Measurements from ENCODE around the gene GAL3ST3.
"Not testable (repeated sequence)": the region's sequence is repeated elsewhere in the genome, so short reads cannot be mapped to it uniquely, and the experiment has no call there.

The GAL3ST3 gene

GRCh38 chr11:66048547-66049323 lies at the start of gene GAL3ST3:
TSS of gene GAL3ST3 (minus strand) at chr11:66049161. CDS start at chr11:66045415, 3,746 bp downstream.
- DNase-seq (ENCODE audit: low read depth) = no peak

- DNase-seq (ENCODE audit: low read depth) = not testable (repeated sequence)
Observed at GRCh38 chr11:66092125-66092524, 43.2 kb upstream of the GAL3ST3 start.

- no peak for DNase-seq (ENCODE audit: low read depth)
Observed at GRCh38 chr11:66090288-66090687, 41.3 kb upstream of the GAL3ST3 start.

- no peak for DNase-seq (ENCODE audit: low read depth)
Observed at GRCh38 chr11:66089067-66089466, 40.1 kb upstream of the GAL3ST3 start.

- no peak for DNase-seq (ENCODE audit: low read depth)
Observed at GRCh38 chr11:66087148-66087908, 38.4 kb upstream of the GAL3ST3 start.

GRCh38 chr11:66084821-66085475 lies 36.0 kb upstream of the GAL3ST3 start:
- no peak for DNase-seq (ENCODE audit: low read depth)

GRCh38 chr11:66083767-66084166 lies 34.8 kb upstream of the GAL3ST3 start:
- DNase-seq (ENCODE audit: low read depth) = no peak

GRCh38 chr11:66082946-66083698 lies 34.2 kb upstream of the GAL3ST3 start:
- no peak for DNase-seq (ENCODE audit: low read depth)

GRCh38 chr11:66081505-66081904 lies 32.5 kb upstream of the GAL3ST3 start:
- DNase-seq (ENCODE audit: low read depth) = peak; percentile 53

- DNase-seq (ENCODE audit: low read depth) = peak; percentile 67
Observed at GRCh38 chr11:66080055-66080817, 31.3 kb upstream of the GAL3ST3 start.

GRCh38 chr11:66078949-66079348 lies 30.0 kb upstream of the GAL3ST3 start:
- not testable (repeated sequence) for DNase-seq (ENCODE audit: low read depth)

- no peak for DNase-seq (ENCODE audit: low read depth)
Observed at GRCh38 chr11:66077927-66078326, 29.0 kb upstream of the GAL3ST3 start.

- no peak for DNase-seq (ENCODE audit: low read depth)
Observed at GRCh38 chr11:66076561-66076960, 27.6 kb upstream of the GAL3ST3 start.

GRCh38 chr11:66075273-66075672 lies 26.3 kb upstream of the GAL3ST3 start:
- DNase-seq (ENCODE audit: low read depth) = no peak

- no peak for DNase-seq (ENCODE audit: low read depth)
Observed at GRCh38 chr11:66073669-66074068, 24.7 kb upstream of the GAL3ST3 start.

GRCh38 chr11:66072518-66072917 lies 23.6 kb upstream of the GAL3ST3 start:
- DNase-seq (ENCODE audit: low read depth) = no peak

- no peak for DNase-seq (ENCODE audit: low read depth)
Observed at GRCh38 chr11:66072081-66072480, 23.1 kb upstream of the GAL3ST3 start.

- DNase-seq (ENCODE audit: low read depth) = no peak
Observed at GRCh38 chr11:66071381-66071801, 22.4 kb upstream of the GAL3ST3 start.

- DNase-seq (ENCODE audit: low read depth) = no peak
Observed at GRCh38 chr11:66070604-66071380, 21.8 kb upstream of the GAL3ST3 start.

All from stimulated activated CD4-positive, alpha-beta T cell treated with anti-CD3 and anti-CD28 coated beads, Interleukin-2, amount 100 ng/mL, for 4 hours (primary cell).